Liver (tissue), 9 donors: Measurements from ENCODE around the gene FAM221B. TPM values are rescaled to one million over a fixed set of nuclear protein-coding genes. Genes with fewer than 3 reads are reported as not detected.

Source experiments
- DNase-seq: peaks from one replicate; pipeline ENCODE4 v3.0.0-alpha.2; 2017; ENCODE audit warnings: low spot score
- H3K27ac ChIP-seq, 2 donors: one replicate each; pipeline ENCODE4 v1.7.0; 2013; ENCODE audit warnings: inconsistent platforms in 2 of 2, low read length in 2 of 2, control low read depth in 1 of 2, low read depth in 1 of 2, mild to moderate bottlenecking in 1 of 2
- H3K27me3 ChIP-seq, 4 donors: one replicate each; pipeline versions ENCODE4 v1.6.1 to v1.7.0; 2013; ENCODE audit warnings: low read length in 3 of 4, inconsistent platforms in 1 of 4, mild to moderate bottlenecking in 1 of 4, moderate library complexity in 1 of 4; ENCODE audit not compliant: control insufficient read depth in 4 of 4, insufficient read depth in 4 of 4
- H3K36me3 ChIP-seq, 4 donors: one replicate each; pipeline versions ENCODE4 v1.6.1 to v1.7.0; 2013; ENCODE audit warnings: low read length in 3 of 4, mild to moderate bottlenecking in 3 of 4, low read depth in 1 of 4, moderate library complexity in 1 of 4; ENCODE audit not compliant: control insufficient read depth in 4 of 4, insufficient read depth in 3 of 4
- H3K4me1 ChIP-seq, 4 donors: one replicate each; pipeline versions ENCODE4 v1.6.1 to v1.7.0; 2013; ENCODE audit warnings: low read length in 3 of 4, mild to moderate bottlenecking in 3 of 4, moderate library complexity in 1 of 4; ENCODE audit not compliant: control insufficient read depth in 4 of 4, insufficient read depth in 4 of 4
- H3K4me3 ChIP-seq, 3 donors: one replicate each; pipeline versions ENCODE4 v1.6.1 to v1.7.0; 2013; ENCODE audit warnings: low read length in 3 of 3, control low read depth in 1 of 3, low read depth in 1 of 3, mild to moderate bottlenecking in 1 of 3
- H3K9ac ChIP-seq, 2 donors: one replicate each; pipeline ENCODE4 v1.7.0; 2013; ENCODE audit warnings: low read length in 2 of 2, mild to moderate bottlenecking in 2 of 2, moderate library complexity in 2 of 2, control low read depth in 1 of 2, low read depth in 1 of 2
- H3K9me3 ChIP-seq, 4 donors: one replicate each; pipeline versions ENCODE4 v1.6.1 to v1.7.0; 2013; ENCODE audit warnings: low read length in 3 of 4; ENCODE audit not compliant: control insufficient read depth in 4 of 4
- EGR1 ChIP-seq, 2 donors: IDR thresholded peaks; 2 replicates each; pipeline ENCODE4 v1.6.1; 2016 to 2018; ENCODE audit warnings: antibody characterized with exemption in 2 of 2, low read depth in 2 of 2
- FOXA1 ChIP-seq: IDR thresholded peaks from 2 replicates; pipeline ENCODE4 v1.6.1; 2016; ENCODE audit warnings: antibody characterized with exemption
- FOXA2 ChIP-seq: IDR thresholded peaks from 2 replicates; pipeline ENCODE4 v1.6.1; 2016; ENCODE audit warnings: antibody characterized with exemption
- GABPA ChIP-seq, 2 donors: IDR thresholded peaks in 1 of 2; conservative IDR thresholded peaks in 1 of 2; 2 replicates each; pipeline ENCODE4 v1.6.1; 2016; ENCODE audit warnings: antibody characterized with exemption in 2 of 2, mild to moderate bottlenecking in 1 of 2, moderate library complexity in 1 of 2
- HNF4A ChIP-seq, 2 donors: conservative IDR thresholded peaks; 2 replicates each; pipeline ENCODE4 v1.6.1; 2016; ENCODE audit warnings: antibody characterized with exemption in 2 of 2, mild to moderate bottlenecking in 2 of 2
- HNF4G ChIP-seq: IDR thresholded peaks from 2 replicates; pipeline ENCODE4 v1.6.1; 2016; ENCODE audit warnings: antibody characterized with exemption
- JUND ChIP-seq, 2 donors: IDR thresholded peaks; 2 replicates each; pipeline ENCODE4 v1.6.1; 2016; ENCODE audit warnings: antibody characterized with exemption in 2 of 2
- NR2F2 ChIP-seq: IDR thresholded peaks from 2 replicates; pipeline ENCODE4 v1.6.1; 2016; ENCODE audit warnings: antibody characterized with exemption
- RXRA ChIP-seq, 2 donors: IDR thresholded peaks; 2 replicates each; pipeline ENCODE4 v1.6.1; 2017 to 2018; ENCODE audit warnings: antibody characterized with exemption in 2 of 2, mild to moderate bottlenecking in 1 of 2
- TAF1 ChIP-seq: conservative IDR thresholded peaks from 2 replicates; pipeline ENCODE4 v1.6.1; 2016; ENCODE audit warnings: antibody characterized with exemption, mild to moderate bottlenecking
- YY1 ChIP-seq: IDR thresholded peaks from 2 replicates; pipeline ENCODE4 v1.6.1; 2016; ENCODE audit warnings: antibody characterized with exemption, mild to moderate bottlenecking
- WGBS: extraction: QIAGEN DNeasy Blood & Tissue Kit; methylation state at CpG from one replicate; pipeline ENCODE4 v1.1.7; 2013; 5-methylcytosine and 5-hydroxymethylcytosine counted together
- polyA plus RNA-seq, 2 donors: library from polyadenylated mRNA; stranded (reverse) in 1 of 2; unstranded in 1 of 2; fragments of 200-250 nt in 1 of 2; fragments of >200 nt in 1 of 2; fragmentation: Nextera tagmentation in 1 of 2; extraction: Ambion mirVana in 1 of 2; gene quantifications; one replicate each; pipeline versions ENCODE4 v1.2.1 to v1.2.3, GENCODE V29; 2013 to 2015
- total RNA-seq, 2 donors: library from RNA; depleted of rRNA; stranded (reverse); fragments of >200 nt; gene quantifications; one replicate each; pipeline ENCODE4 v1.2.3, GENCODE V29; 2014
- TF ChIP-seq, protein P1 (sequence below): fragments of 150-350 bp; IDR thresholded peaks from 2 replicates; pipeline ENCODE4 v1.5.1; 2017; ENCODE audit warnings: improper control_type of control experiment, low read depth, low read length; ENCODE audit not compliant: missing input control
- TF ChIP-seq, protein P2 (sequence below): IDR thresholded peaks from 2 replicates; pipeline ENCODE4 v1.6.1; 2016; ENCODE audit warnings: antibody characterized with exemption
- TF ChIP-seq, protein P3 (sequence below): IDR thresholded peaks from 2 replicates; pipeline ENCODE4 v1.6.1; 2016; ENCODE audit warnings: antibody characterized with exemption
- TF ChIP-seq, protein P4 (sequence below): IDR thresholded peaks from 2 replicates; pipeline ENCODE4 v1.6.1; 2016; ENCODE audit warnings: antibody characterized with exemption
- donor health status: healthy.
- donor health status: healthy.
- donor health status: healthy.
- donor health status: healthy.
- donor health status: healthy.

FAM221B gene
- total and polyA plus RNA-seq, 4 donors, result 0.35 TPM; not detected in 3

DNA sequence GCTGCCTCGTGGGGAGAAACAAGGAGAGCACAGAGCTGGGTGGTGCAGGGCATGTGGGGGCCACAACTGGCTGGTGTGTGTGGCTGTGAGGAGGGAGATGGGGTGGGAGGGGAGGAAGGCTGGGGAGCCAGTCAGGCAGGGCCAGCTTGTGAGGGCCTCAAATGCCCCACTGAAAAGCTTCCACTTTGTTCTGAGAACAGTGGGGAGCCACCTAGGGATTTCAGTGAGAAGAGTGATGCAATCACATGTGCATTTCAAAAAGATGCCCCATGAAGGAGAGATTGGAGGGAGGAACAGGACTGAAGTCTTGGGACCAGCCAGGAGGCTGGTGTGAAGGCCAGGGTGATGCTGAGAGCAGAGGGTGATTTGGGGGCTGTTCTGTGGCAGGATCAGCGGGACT, 40.4 kb upstream of the FAM221B start (continued):
- TF ChIP-seq TAF1 (no peak), HNF4A (conservative IDR thresholded peaks at IDR 0.05) (no peak), FOXA2 (no peak), RXRA (IDR thresholded peaks at IDR 0.05) (no peak), NR2F2 (no peak)
- TF ChIP-seq, protein P1, sequence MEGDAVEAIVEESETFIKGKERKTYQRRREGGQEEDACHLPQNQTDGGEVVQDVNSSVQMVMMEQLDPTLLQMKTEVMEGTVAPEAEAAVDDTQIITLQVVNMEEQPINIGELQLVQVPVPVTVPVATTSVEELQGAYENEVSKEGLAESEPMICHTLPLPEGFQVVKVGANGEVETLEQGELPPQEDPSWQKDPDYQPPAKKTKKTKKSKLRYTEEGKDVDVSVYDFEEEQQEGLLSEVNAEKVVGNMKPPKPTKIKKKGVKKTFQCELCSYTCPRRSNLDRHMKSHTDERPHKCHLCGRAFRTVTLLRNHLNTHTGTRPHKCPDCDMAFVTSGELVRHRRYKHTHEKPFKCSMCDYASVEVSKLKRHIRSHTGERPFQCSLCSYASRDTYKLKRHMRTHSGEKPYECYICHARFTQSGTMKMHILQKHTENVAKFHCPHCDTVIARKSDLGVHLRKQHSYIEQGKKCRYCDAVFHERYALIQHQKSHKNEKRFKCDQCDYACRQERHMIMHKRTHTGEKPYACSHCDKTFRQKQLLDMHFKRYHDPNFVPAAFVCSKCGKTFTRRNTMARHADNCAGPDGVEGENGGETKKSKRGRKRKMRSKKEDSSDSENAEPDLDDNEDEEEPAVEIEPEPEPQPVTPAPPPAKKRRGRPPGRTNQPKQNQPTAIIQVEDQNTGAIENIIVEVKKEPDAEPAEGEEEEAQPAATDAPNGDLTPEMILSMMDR, result no peak

DNA sequence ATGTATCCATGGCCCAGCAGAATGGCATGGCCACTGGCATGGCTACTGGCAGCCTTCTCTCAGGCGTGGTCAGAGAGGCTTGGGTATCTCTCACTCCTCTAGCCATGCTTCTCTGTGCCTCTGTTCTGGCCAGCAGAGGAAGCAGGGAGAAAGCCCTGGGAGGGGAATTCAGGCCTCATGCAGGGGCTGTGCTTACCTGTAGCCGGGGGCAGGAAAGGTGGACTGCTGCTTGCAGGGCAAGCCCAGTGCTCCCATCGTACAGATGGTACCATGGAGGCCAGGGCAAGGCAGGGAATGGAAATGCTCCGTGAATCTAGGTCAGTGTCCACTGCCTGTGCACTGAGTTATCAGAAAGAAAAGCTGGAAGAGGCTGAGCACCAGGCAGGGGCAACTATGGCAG, 39.0 kb upstream of the FAM221B start:
- peaks cover 0 to 5% (median 0%) of the 10 kb centered on the region in 4 donors for H3K27me3 ChIP-seq
- no peak overlapping the region for H3K4me3 ChIP-seq
- WGBS, result 92% methylated on average over 4 of the region's 4 CpGs
- no peak overlapping the region for H3K27ac ChIP-seq
- no peaks in the 10 kb centered on the region for H3K9me3 ChIP-seq
- H3K4me1 ChIP-seq, result no peaks in the 10 kb centered on the region
- TF ChIP-seq, protein P2, sequence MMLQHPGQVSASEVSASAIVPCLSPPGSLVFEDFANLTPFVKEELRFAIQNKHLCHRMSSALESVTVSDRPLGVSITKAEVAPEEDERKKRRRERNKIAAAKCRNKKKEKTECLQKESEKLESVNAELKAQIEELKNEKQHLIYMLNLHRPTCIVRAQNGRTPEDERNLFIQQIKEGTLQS, result no peak
- TF ChIP-seq, protein P3, sequence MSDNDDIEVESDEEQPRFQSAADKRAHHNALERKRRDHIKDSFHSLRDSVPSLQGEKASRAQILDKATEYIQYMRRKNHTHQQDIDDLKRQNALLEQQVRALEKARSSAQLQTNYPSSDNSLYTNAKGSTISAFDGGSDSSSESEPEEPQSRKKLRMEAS, result no peak
- no peak for TF ChIP-seq EGR1 (IDR thresholded peaks at IDR 0.05; ENCODE audit: low read depth in 2 of 2)
- no peak for TF ChIP-seq YY1
- TF ChIP-seq RXRA (IDR thresholded peaks at IDR 0.05), result no peak
- no peak for TF ChIP-seq FOXA1
- no peak for TF ChIP-seq HNF4G
- TF ChIP-seq, protein P1, result no peak
- TF ChIP-seq, protein P4, sequence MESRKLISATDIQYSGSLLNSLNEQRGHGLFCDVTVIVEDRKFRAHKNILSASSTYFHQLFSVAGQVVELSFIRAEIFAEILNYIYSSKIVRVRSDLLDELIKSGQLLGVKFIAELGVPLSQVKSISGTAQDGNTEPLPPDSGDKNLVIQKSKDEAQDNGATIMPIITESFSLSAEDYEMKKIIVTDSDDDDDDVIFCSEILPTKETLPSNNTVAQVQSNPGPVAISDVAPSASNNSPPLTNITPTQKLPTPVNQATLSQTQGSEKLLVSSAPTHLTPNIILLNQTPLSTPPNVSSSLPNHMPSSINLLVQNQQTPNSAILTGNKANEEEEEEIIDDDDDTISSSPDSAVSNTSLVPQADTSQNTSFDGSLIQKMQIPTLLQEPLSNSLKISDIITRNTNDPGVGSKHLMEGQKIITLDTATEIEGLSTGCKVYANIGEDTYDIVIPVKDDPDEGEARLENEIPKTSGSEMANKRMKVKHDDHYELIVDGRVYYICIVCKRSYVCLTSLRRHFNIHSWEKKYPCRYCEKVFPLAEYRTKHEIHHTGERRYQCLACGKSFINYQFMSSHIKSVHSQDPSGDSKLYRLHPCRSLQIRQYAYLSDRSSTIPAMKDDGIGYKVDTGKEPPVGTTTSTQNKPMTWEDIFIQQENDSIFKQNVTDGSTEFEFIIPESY, result no peak
- TF ChIP-seq JUND (IDR thresholded peaks at IDR 0.05), result no peak
- no peak for DNase-seq
- no peak overlapping the region for H3K9ac ChIP-seq
- H3K36me3 ChIP-seq, result no peaks in the 10 kb centered on the region

DNA sequence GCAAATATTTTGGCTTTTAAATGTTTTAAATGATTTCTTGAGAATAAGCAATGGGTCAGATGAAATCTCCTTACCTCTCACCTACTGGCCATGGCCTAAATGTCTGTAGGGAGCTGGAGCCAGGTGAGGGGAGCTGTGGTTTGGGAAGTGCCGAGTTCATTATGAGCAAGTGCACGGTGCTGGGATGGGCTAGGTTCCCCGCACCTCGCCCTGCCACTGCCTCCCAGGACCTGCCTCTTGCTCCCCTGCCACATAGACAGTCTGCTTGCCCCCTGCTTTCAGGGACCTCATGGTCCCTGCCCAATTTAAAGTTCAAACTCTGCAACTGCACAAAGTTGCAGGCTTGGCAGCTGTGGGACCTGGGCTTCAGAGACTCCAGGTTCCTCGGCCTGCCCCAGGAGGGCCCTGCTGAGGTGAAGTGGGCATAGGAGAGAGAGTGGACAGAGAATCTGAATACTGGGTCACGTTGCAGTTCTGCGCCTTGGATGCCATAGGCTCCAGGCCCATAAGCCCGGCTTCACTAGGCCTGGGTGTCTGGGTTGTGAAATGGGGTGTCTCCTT, 36.2 kb upstream of the FAM221B start:
- Histone ChIP-seq H3K27me3 (peaks cover 0 to 5% (median 0%) of the 10 kb centered on the region in 4 donors), H3K4me3 (no peak overlapping the region), H3K4me1 (no peaks in the 10 kb centered on the region), H3K27ac (no peak overlapping the region), H3K9me3 (no peaks in the 10 kb centered on the region), H3K36me3 (no peaks in the 10 kb centered on the region), H3K9ac (no peak overlapping the region)
- no peak for DNase-seq
- TF ChIP-seq, protein P3, result no peak
- no peak for TF ChIP-seq YY1
- TF ChIP-seq HNF4G, result no peak
- TF ChIP-seq GABPA (IDR thresholded peaks at IDR 0.05 in 1 of 2, conservative IDR thresholded peaks at IDR 0.05 in 1 of 2), result no peak
- no peak for TF ChIP-seq HNF4A (conservative IDR thresholded peaks at IDR 0.05)
- no peak for TF ChIP-seq FOXA2
- TF ChIP-seq, protein P4, result no peak
- TF ChIP-seq JUND (IDR thresholded peaks at IDR 0.05), result no peak
- WGBS, result 86% methylated on average over 8 of the region's 8 CpGs
